Stimulated activated CD8-positive, alpha-beta memory T cell treated with anti-CD3 and anti-CD28 coated beads, Interleukin-4, amount 100 ng/mL, for 48 hours (primary cell): ENCODE results near the gene SVIL.
"Not testable (repeated sequence)": the region's sequence is repeated elsewhere in the genome, so short reads cannot be mapped to it uniquely, and the experiment has no call there.

Experiments used
- DNase-seq: peaks from one replicate; pipeline ENCODE4 v3.0.0-alpha.2; 2020

The SVIL gene

DNA sequence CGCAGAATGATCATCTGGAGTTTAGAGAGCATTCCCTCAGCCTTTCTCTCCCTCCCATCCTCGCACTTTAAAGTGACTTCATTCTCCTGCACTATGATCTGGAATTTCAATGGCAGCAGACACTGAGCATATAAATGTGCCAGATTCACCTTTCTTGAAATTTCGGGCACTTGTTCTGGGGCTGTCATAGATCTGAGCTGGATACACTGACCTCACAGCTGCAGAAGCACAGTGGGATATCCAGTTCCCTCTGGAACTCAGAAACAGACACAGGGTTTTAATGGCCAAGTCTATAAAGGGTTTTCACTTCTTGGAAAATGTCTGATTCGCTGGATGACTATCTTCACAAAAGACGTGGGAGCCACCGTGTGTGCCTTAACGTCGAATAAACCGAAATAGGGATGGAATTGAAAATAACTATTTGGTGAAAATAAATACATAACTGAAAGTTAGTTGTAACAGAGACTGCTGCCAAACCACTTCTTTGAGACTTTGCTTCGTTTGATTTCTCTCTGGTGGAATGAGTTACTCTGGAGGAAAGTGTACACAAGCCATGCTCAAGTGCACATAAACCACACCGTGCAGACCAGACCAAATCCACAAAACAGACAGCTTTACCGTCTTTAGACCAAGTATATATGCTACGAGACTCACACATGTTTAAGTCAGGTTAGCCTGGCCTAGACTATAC is 126.1 kb downstream of the SVIL start:
- DNase-seq = no peak

DNA sequence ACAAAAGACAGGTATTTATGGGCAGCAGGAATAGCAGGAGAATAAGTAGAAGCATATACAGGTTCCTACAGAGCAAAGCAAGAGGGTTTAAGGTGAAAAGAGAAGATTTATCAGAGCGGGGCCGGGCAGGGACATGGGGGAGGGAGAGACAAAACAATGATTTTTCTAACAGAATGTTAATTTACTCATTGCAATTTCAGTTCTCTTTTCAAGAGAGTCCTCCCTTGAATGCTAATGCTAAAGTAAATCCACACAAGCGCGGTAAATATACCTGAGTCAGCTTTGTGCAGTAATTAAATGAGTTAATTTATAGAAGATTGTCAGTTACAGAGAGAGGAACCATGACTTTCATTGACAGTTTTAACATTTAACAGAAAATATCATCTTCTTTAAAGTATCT is 127.0 kb downstream of the SVIL start:
- not testable (repeated sequence) for DNase-seq

DNA sequence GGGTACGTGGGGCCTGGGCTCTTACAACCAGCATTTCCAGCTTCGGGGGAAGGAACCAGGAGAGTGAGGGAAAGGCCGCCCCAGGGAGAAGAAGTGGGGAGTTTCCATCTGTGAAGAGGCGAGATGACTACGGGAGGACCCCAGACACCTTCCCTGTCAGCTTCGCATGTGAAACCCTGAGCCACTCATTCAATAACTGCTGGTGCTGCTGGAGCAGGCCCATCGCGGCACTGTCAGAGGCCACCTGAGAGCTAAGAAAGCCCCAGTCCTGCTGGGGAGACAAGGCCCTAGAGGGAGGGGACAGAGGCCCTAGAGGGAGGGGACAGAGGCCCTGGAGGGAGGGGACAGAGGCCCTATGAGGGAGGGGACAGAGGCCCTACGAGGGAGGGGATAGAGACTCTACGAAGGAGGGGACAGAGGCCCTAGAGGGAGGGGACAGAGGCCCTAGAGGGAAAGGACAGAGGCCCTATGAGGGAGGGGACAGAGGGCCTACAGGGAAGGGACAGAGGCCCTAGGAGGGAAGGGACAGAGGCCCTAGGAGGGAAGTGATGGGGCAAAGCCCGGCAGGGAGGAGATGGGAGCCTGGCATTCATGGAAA is 128.3 kb downstream of the SVIL start:
- DNase-seq = not testable (repeated sequence)

DNA sequence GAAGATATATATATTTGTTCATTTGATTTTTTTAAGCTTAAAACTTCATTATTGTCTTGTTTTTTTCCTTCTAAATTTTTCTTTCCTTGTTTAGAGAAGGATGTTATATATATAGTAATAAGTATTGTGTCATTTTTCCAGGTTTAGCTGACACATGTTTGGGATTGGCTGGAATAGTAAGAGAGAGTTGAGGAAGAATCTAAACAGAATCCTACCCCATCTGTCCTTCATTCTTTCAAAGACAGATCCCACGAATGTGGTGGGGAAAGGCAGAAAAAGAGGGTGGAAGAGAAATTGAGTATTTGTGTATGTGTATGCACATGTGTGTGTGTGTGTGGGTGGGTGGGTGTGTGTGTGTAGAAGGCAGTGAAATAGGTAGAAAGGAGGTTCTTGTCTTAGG is 132.4 kb downstream of the SVIL start:
- DNase-seq = no peak

DNA sequence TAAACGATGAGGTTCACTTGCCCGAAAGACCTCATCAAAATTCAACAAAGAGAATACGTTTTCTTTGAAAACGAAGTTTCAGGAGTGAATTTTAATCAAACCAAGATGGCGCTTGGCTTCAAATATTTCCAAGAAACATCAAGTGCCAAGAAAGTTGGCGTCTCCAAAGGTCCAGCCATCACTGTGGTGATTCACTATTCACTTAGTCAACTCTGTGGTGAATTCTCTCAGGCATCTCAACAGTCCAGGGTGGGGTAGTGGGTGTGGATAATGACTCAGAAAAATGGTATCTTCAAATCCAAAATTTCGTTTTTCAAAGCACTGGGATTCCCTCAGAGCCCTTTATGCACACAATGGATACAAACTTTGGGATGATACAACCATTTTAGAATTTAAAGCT is 133.1 kb downstream of the SVIL start:
- no peak for DNase-seq

DNA sequence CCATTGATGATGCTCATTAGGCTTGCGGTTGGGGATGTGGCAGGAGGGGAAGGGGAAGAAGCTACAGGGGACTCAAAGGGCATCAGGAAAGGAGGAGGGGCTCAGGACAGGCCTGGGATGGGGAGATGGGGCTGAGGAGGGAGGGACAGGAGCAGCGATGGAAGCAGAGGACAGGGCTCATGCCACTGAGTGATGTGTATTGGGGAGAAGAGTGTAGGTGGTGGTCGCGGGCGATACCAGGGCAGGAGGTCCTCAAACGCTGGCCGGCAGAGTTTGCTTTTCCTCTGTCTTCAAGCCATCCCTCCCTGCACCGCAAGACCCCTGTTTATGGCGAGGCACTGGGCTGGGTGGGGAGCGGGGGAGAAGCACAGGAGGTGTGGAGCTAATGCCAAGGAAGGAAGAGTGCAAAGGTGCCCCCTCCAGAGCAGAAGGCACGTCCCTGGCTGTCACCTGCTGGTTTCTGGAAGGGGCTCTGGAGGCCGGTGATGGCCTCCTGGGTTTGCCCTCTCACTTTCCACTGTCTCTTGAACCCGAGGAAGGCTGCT is 134.7 kb downstream of the SVIL start:
- no peak for DNase-seq

DNA sequence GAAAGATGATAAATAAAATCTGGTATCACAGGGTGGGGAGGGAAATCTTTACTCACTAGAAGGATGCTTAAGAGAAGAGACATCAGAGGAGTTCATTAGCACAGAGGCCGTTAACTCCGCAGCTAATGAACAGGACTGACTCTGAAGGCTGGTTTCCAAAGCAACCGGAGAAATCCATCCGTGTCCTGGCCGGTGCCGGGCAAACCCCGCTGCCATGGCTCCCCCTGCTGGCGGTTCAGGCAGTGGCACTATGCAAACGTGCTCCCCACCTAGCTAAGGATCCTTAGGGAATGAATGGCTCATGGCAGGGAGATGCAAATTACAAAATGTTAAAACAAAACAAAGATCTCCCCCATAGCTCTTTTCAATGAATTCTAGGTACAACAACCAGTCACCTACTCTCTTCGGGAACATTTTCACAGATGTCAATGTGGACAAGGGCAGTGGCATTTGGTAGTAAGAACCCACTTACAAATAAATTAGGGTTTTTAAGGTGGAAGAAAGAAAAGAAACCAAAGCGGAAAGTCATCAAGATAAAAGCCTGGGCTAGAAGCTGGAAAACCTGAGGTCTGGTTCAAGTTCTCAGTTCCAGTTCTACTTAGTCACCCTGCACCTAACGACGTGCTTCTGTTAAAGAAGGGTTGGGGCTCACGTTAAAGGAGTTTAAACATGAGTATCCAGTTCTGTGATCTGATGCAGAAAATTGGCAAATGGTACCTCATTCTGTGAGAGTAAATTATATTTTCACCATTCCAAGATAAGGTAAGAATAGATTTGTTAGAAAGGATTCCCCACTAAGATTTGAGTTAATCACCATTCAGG is 138.2 kb downstream of the SVIL start:
- DNase-seq = peak; percentile 90

DNA sequence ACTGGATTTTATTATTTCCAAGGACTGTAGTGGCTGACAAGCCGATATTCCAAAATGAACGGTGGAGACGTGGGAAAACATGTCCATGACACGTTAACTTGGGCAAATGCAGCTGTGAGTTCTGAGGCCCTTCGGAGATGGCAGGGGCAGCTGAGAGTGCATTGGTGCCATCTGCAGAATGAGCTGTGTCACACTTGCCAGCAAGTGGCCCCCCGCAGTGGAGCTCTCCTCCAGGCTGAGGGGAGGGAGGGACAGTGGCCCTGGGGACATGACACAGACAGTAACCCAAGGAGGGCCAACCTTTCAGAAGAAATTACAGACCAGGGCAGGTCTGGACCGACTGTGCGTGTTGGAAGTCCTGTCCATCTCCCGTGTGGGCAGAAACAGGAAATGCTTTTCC is 139.4 kb downstream of the SVIL start:
- no peak for DNase-seq

DNA sequence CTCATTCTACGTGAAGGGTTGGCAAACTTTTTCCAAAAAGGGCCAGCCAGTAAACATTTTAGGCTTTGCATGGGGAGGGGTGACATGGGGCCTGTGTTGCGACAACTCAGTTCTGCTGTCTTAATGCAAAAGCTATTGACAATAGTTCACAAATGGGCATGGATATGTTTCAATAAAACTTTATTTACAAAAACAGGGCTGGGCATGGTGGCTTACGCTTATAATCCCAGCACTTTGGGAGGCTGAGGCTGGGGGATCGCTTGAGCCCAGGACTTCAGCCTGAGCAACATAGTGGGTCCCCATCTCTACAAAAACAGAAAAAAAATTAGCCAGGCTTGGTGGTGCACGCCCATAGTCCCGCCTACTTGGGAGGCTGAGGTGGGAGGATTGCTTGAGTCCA is 141.1 kb downstream of the SVIL start:
- no peak for DNase-seq

DNA sequence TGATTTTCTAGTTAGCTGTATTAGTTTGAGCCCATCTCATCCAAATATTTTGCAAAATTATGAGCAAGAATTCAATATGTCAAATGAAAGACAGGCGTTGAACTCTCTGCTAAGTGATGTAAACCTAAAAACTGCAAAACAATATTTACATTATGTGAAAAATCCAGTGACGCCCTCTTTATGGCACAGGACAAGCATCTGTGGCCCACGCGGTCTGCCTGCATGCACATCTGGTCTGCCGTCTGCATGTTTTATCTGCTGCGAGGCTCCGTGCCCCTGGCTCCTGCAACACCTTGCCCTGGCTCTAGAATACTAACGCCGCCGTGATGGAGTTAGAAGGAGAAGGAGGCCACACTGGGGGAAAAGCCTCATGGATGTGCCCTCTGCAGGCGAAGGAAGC is 142.0 kb downstream of the SVIL start:
- DNase-seq = no peak

DNA sequence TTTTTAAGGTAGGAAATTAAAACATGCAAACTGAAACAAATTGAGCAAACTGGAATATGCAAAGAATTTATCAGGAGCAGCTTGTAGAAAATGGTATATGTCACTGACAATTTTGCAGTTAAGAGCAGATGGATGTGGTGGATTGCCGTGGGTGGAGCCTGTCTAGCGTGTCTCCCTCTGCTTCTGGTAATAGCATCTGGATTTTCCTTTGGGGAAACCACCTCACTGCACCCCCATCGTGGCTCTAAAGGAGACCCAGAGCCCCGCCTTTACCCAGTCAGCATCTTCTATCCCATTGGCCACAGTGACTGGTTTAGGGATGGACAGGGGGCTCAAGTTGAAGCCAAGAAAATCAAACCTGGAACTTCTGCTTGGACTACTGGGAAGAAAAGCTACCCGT is 142.9 kb downstream of the SVIL start:
- no peak for DNase-seq

DNA sequence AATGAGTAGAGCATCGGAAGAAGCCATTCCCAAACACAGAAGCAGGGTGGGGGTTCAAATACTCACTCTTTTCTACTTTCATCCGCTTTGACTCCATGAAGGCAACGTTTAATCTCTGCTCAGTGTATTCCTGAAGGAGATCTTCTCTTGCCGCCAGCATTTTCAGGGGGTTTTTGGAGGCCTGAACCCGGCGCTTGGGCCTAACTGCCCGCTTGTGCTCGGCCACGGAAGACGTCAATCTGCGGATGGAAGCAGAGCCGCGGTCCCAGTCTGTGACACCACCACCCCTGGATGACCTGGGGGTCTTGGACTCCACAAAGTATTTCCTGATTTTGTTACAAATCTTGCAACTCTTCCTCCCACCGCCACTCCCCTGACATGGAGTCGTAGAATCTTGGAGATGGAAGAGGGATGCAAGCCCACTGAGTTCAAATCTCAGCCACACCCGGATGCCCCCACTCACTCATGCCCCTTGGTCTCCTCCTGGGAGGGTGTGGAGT is 143.9 kb downstream of the SVIL start:
- DNase-seq = not testable (repeated sequence)

DNA sequence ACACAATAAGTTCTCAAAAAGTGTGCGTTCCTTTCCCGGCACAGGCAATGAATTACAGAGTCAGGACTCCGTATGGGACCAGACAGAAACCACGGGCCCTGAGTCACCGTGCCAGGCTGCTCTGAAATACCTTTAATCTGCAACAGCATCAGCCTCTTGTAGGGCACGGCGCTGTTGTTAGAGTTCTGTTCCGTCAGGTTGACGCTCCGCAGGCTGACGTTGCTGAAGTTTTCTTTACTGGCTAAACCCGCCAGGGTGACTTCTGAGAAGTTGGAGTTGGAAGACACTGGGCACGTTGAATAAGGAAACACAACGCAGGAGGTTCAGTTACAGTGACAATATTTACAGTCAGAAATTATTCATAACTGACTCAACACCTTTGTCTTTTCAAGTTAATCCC is 146.3 kb downstream of the SVIL start:
- peak; percentile 34 for DNase-seq

DNA sequence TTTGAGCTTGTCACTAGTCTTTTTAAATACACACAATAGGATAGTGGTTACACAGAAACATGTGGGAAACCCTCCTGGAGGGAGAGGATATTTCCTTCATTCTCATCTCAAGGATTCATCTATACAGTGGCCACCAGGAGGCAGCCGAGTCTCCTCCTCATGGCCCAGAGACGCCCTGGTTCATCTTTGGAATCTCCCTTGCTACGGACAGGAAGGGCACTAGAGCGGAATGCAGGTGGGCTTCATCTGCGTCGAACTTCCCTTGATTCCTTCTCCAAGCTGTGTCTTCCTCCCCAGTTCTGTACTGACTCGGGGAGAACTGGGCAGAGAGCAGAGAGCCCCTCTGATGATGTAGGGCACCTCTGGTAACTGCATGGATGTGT is 146.9 kb downstream of the SVIL start:
- DNase-seq = not testable (repeated sequence)

DNA sequence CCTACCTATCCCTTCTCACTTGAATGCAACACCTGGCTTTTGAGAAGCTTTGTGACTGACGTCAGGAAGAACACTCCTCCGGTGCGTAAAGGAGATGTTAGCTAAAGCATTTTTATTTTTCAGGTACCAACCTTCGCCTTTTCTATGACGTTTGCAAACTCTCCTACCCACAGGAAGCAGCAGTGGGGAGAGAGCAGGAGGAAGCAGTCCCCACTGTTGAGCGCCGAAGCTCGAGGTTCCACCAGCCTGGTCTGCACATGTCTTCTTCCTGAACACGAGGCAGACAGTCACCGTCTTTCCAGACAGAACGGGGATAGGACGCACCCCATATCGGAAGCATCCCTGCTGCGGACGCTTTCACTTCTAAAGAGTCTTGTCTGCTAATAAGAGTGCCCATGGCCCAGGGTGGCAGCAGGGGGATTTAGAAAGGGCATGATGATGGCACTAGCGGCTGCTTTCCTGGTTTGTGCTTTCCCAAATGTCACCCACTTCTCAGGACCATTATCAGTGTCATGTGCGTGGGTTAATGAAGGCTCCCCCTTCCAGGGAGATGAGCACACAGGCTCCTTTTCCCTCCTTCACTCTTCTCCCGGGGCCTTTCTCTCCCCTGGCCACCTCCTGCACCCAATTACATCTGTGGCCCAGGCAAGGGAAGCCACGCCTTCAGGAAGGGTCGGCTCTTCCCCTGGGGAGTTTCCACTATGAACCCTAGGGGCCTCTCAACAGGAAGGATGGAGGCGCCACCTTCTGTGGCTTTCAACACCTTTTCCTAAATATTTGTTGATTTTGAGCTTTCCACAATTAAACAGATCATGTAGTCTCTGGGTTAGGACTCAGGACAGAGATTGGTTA is 147.5 kb downstream of the SVIL start:
- peak; percentile 37 for DNase-seq

DNA sequence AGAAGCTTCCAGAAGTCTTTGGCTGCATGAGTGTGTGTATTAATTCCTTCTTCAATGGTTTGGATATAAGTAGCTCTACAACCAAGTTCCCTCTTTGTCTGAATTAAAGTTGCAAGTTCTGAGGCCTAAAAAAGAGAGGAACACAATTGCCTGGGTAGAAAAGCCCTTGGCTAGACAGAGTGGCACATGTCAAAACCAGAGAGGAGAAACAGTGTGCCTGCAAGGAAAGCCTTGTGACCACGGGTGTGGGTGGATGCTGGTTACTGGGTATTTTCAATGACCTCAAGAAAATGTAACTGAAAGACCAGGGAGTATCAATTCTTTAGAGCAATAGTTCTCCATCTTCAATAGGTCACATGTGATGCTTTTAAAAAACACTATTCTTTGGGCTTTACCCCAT is 148.3 kb downstream of the SVIL start:
- peak; percentile 72 for DNase-seq

DNA sequence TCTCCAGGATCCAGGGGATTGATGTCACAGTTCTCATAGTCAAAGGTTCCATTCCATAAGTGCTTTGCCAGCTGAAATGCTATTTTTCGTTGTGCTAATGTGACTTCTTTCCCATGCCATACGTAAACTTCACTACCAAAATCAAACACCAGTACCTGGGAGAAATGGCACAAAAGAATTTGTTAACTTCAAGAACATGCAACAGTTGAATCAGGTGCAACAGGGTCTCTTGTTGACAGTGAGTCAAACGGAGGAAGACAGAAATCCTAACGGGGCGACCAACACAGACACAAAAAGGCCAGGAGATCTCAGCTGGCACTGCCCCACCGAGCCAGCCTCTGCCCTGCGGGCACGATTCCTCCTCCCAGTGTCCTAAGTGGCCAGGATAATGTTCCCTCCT is 150.1 kb downstream of the SVIL start:
- not testable (repeated sequence) for DNase-seq

DNA sequence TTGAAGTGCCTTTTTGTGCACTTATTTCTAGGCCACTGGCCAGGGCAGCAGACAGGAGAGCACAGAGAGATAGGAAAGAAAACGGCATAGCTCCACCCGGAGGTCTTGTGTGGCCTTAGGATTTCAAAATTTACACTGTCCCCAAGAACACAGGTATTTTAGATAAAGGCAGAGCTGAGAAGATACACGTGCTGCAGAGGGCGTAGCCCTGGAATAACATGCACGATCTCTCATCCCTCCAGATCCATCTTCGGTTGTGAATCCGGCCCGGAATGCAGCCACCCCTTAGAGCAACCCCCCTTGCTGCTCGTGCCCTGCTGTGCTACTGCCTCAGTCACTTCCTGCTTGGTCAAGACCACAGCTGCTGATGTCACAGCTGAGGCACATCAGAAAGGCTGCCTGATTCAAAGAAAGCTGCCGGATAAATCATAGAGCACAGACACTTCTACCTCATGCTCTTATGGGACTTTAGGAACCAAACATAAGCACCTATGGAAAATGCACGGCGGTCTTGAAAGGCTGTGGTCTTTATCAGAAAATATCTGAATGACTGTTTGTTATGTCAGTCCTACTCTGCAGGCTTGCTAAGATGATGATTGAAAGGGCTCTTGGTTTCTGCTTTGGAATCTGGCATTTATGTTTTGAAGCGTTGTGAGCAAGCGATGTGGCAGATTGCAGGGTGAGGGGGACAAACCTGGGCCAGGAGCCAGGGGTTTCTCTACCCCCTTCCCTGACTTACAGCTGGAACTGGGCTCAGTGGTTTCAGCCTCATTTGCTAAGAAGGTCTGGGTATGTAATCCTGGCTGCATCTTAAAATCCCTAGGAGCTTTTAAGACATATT is 152.0 kb downstream of the SVIL start:
- peak; percentile 61 for DNase-seq

DNA sequence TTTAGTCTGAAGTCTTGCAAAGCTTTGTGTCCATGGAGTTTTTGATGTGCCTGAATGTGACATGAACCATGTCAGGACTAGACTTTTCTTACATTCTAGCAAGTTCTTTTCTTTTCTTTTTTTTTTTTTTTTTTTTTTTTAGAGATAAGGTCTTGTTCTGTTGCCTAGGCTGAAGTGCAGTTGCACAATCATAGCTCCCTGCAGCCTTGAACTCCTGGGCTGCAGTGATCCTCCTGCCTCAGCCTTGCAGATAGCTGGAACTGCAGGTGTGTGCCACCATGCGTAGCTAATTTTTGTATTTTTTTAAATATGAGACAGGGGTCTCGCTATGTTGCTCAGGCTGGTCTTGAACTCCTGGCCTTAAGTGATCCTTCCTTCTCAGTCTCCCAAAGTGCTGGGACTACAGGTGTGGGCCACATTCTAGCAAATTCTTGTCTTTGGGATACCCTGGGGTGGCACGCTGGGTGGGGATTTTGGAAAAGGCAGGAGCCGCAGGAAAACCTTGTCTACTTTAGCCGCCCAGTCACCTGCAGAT is 152.8 kb downstream of the SVIL start:
- no peak for DNase-seq

DNA sequence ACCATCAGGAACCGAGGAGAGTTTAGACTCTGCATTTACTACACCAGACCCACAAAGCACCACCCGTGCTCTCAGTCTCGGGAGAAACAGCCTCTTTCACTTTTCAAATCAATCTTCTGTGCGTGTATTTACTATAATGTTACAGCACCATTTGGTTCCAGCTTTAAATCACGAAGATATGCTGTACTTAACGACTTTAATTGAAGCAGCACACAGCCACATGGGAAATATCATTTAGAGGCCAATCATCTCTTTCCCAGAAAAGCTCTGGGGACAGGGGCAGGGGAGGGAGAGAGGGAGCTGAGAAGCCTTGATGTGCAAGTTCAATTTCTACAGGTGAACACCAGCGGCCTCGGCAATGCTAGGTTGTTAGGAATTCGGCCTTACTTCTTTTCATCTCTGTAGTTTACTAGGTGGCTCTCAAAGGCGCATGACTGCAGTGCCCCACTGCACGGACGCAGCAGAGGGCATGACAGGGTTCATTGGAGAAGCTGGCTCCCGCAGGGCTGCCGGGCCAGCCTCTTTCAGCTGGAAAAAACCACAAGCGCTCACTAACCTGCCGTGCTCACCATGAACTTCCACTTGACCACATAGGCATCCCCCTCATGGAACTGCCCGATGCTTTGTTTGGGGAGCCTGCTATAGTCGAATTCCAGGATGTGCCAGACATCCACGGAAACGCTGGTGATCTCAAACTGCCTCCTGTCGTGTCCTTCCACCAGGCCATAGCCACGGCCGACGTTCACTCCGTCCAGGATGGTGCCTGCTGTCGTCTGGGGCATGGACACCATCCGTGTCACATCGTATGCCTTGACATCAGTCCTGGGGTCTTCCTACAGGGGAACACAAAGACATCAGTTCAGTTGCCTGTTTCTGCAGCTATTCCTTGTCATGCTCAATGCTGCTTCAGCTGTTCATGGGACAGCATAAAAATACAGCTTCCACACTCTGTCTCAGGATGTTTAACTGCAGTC is 154.5 kb downstream of the SVIL start:
- no peak for DNase-seq
